GM21360 (cell line): ENCODE data around the gene BTNL9.
"Not testable (repeated sequence)": the region's sequence is repeated elsewhere in the genome, so short reads cannot be mapped to it uniquely, and the experiment has no call there.

Experiments
- ATAC-seq: cut with Tn5 transposase; IDR thresholded peaks from one replicate; pipeline ENCODE4 v1.9.1; 2021; ENCODE audit warnings: mild to moderate bottlenecking, moderate library complexity; ENCODE audit not compliant: unreplicated experiment

Gene BTNL9

DNA sequence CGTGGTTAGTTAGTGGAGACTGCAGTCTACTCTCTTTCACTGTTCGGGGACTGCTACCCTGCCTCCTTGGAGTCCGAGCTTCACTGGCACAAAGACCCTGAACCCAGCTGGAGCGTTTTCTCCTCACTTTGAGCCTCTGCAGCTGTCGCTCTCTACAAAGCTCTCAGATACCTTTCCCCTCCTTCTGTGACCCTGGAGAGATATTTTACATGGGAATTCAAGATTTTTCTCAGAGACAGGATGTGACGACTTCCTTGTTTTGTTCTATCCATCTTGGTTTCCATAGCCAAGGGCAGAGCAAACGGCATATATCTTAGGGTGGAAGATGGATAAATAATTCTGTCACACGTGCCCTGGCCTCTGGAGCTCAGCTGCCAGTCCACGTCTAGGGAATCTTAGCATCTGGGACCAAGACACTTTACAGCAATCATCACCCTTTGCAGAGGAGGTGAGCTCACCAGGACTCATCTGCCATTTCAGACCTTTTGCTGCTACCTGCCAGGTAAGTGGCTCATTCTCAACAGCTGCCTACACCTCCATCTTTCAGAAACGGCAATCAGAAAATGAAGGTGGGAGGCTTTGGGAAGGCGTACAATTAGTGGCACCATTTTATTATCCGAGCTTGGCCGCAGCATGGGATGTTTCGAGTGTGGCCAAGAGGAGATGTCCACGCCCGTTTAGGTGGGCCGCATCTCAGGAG, at the start of gene BTNL9:
Gene BTNL9, plus strand, starts transcription at position 336 of the 700 bp plus-strand sequence. CDS start 5,224 bp downstream, outside the sequence.
- no peak for ATAC-seq

DNA sequence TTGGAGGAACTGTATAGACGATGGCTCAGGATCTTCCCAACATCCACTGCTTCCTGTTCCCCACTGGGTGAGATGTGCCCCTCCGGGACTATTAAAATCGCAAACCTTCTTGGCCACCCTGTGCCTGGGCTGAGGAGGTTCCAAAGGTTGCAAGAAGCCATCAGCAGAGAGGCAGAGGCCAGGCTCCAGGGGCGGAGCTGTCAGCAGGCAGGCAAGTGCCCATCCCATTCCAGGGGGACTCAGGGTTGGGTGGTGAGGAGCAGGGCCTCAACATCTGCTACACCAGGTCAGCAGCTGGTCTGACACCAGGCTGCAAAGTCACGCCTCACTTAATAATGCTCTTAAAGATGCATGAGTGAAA, 49.2 kb upstream of the BTNL9 start:
- peak; percentile 20 for ATAC-seq

DNA sequence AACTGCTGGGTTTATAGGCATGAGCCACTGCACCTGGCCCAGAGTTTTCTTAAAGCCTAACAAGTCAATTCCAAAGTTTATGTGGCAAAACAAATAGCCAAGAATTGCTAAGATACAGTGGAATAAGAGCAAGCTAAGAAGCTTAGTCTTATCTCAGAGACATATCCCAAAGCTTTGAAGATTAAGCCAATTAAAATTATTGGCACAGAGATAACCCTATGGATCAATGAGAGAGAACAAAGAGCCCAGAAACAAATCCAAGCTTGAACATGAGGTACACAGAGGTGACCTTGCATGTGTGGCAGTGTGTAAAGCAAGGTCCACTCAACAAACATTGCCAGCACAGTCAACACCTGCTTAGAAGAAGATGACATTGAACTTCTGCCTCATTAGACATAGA, 38.1 kb upstream of the BTNL9 start:
- ATAC-seq: no peak

DNA sequence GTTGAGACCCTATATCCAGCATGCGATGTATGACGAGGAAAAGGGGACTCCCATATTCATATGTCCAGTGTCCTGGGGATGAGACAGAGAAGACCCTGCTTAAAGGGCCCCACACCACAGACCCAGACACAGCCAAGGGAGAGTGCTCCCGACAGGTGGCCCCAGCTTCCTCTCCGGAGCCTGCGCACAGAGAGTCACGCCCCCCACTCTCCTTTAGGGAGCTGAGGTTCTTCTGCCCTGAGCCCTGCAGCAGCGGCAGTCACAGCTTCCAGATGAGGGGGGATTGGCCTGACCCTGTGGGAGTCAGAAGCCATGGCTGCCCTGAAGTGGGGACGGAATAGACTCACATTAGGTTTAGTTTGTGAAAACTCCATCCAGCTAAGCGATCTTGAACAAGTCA, 34.3 kb upstream of the BTNL9 start:
- no peak for ATAC-seq

DNA sequence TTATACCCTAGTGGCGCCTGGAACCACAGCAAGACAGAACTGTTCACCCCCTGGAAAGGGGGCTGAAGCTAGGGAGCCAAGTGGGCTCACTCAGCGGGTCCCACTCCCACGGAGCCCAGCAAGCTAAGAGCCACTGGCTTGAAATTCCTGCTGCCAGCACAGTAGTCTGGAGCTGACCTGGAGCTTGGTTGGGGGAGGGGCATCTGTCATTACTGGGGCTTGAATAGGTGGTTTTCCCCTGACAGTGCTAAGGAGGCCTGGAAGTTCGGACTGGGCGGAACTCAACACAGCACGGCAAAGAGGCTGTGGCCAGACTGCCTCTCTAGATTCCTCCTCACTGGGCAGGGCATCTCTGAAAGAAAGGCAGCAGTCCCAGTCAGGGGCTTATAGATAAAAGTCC, 31.9 kb upstream of the BTNL9 start:
- no peak for ATAC-seq

DNA sequence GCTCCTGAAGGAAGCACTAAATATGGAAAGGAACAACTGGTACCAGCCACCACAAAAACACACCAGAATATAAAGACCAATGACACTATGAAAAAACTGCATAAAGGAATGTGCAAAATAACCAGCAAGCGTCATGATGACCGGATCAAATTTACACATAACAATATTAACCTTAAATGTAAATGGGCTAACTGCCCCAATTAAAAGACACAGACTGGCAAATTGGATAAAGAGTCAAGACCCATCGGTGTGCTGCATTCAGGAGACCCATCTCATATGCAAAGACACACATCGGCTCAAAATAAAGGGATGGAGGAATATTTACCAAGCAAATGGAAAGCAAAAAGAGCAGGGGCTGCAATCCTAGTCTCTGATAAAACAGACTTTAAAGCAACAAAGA, 30.0 kb upstream of the BTNL9 start:
- not testable (repeated sequence) for ATAC-seq

DNA sequence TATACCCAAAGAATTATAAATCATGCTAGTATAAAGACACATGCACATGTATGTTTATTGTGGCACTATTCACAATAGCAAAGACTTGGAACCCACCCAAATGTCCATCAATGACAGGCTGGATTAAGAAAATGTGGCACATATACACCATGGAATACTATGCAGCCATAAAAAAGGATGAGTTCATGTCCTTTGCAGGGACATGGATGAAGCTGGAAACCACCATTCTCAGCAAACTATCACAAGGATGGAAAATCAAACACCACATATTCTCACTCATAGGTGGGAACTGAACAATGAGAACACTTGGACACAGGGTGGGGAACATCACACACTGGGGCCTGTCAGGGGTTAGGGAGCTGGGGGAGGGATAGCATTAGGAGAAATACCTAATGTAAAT, 25.4 kb upstream of the BTNL9 start:
- ATAC-seq: not testable (repeated sequence)

DNA sequence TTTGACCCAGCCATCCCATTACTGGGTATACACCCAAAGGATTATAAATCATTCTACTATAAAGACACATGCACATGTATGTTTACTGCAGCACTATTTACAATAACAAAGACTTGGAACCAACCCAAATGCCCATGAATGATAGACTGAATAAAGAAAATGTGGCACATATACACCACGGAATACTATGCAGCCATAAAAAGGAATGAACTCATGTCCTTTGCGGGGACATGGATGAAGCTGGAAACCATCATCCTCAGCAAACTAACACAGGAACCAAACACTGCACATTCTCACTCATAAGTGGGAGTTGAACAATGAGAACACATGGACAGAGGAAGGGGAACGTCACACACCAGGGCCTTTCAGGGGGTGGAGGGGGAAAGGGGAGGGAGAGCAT, 22.6 kb upstream of the BTNL9 start:
- not testable (repeated sequence) for ATAC-seq

DNA sequence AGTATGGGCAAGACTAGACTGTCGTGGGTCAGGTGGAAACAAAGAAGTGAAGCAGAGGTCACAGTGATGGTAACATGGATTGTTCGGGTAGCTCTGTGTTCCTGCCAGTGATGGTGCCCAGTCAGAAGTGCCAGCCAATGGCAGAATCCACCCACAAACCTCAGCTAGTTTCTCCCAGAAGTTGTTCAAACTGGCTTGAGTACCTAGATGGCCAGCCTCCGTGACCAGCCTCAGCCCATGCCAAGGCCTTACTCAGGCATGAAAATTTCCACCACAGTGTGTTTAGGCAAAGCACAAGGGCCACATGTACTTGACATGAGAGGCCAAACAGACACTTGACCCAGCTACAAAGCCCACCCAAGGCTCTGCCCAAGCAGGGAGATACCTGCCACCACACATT, 19.4 kb upstream of the BTNL9 start:
- no peak for ATAC-seq

DNA sequence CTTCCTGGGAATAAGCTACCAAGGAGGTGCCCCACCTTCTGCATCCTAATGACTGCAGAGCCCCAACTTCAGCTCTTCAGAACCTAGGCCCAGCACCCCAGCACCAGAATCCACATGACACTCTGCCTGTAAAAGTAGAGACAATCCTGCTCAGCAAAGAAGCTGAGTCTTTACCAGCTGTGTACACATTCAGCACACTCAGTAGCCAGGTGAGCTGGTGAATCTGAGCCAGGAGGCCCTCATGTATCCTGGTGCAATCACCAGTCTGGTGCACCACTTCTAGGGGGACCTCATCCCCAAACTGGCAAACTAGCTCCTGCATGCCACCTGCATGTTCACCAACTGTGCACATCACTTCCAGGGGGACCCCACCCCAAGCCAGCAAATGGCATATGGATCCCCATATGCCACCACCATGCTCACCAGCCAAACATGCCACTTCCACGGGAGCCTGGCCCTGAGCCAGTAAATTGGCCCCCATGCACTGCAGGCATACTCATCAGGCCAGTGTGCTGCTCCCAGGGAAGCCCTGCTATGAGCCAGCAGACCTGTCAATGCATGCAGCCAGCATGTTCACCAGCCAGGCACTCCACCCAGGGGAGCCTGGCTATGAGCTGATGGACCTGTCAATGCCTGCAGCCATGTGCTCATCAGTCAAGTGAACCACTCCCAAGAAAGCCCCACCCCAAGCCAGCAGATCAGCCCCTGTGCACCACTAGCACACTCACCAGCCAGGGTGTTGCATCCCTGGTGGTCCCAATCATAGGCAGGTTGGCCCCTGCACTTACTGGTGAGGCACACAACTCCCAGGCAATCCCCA, 15.6 kb upstream of the BTNL9 start:
- ATAC-seq: no peak

DNA sequence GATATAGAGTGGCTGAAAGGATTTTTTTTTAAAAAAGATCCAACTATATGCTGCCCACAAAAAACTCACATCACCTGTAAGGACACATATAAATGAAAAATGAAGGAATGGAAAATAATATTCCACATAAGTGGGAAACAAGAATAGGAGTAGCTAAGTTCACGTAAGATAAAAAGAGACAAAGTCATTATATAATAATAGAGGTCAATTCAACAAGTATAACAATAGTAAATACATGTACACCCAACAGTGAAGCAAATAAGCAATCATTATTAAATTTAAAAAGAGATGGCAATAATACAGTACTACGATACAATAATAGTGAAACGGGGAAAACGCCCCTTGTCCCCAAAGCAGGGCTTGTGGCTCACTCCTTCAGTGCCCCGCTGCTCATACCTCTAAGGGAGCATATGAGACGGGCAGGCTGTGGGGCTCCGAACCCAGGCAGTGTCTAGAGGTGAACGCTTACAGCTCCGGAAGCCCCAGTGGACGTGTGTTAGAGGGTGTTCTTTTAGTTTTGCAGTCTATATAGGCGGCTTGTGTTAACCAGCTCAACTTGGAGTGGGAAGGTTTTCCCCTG, 12.5 kb upstream of the BTNL9 start:
- ATAC-seq: no peak

DNA sequence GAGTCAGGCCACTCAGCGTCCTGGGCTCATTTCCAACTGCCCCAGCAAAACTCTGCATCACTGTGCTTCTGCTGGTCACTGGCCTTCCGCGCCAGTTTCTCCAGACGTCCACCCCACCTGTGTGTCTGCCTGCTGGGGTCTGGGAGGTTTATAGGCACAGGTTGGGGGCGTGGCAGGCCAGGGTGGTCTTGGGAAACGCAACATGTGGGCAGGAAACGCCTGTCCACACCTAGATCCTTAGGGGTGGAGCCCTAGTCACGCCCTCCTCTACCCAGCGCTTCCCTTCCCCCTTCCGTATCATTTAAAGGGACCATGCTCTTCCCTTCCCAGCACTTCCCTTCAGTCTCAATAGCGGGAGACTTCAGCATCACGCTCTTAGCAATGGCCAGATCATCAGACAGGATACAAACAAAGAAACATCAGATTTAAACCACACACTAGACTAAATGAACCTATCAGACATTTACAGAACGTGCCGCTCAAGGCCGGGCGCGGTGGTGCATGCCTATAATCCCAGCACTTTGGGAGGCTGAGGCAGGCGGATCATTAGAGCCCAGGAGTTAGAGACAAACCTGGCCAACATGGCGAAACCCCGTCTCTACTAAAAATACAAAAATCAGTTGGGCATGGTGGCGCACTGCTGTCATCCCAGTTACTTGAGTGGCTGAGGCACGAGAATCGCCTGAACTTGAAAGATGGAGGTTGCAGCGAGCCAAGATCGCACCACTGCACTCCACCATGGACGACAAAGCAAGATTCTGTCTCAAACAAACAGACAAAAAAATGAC, 11.8 kb upstream of the BTNL9 start:
- no peak for ATAC-seq

DNA sequence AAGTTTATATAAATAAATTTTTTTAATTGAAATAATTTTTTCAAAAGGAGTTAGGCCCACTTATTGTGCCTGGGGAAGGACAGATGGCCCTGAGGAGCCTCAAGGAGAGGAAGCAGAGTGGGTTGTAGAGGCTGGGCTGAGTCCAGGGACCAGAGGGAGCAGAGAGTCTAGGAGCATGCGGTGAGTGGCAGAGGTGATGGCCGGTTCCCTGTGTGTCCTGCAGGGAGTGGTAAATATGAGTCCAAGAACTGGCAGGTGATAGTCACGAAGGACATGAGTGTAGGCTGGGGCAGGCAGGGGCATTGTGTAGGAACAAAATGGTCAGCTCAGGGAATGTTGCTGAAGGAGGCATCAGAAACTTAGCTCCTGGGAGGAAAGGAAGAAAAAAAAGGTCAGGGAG, 8.3 kb upstream of the BTNL9 start:
- no peak for ATAC-seq

DNA sequence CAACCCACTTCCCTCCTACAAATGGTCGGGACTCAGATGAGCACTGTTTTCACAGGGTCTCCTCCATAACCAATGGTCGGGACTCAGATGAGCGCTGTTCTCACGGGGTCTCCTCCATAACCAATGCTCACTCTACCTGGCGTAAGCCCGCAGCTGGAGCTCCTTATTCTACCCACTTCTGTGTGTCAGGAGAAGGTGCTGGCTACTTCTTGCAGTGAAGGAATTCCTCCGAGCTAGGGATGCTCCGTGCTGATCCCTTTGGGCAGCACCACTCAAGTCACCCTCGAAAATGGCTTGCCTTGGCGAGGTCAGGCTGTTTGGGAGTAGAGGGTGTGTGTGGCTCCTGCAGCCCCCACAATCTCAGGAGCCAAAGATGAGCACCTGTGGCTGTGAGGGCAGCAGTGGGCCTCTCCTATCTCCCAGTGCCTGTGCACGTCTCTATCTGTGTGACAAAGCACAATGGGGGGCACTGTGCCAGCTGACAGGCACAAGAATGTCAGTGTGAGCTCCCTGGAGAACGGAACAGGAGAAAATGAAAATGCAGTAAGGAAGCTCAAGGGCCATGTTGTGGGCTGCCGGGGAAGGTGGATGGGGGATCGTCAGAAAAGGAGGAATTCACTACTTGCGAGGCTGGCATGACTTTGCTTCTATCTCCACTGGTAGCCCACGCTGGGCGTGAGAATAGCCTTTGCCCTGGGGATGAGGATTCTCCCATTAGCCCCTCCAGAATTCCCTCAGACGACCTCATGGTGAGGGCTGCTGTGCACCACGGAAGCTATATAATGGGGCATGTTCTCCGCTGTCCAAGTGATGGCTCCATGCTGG, 3.9 kb upstream of the BTNL9 start:
- ATAC-seq: no peak

DNA sequence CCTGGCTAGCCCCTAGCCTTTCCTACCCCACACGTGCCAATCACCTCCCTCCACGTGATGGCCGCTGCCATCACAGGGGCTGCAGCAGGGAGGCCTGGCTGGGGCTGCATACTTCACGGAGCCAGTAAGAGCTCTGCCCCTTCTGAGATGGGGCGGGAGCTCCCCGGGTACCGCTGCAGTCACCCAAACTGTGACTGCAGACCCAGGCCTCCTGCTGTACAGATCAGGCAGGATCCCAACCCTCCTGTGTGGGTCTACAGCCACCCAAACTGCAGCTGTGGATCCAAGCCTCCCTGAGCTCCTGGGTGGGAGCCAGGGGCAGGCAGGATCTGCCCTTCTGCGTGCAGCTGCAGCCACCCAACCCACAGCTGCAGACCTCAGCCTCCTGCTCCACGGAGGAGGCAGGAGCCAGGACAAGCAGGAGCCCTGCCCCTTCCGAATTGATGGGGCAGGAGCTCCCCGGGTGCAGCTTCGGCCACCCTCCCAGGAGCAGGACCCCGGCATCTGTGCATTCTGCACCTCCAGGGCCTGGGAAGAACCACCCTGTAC, 3.2 kb upstream of the BTNL9 start:
- no peak for ATAC-seq

DNA sequence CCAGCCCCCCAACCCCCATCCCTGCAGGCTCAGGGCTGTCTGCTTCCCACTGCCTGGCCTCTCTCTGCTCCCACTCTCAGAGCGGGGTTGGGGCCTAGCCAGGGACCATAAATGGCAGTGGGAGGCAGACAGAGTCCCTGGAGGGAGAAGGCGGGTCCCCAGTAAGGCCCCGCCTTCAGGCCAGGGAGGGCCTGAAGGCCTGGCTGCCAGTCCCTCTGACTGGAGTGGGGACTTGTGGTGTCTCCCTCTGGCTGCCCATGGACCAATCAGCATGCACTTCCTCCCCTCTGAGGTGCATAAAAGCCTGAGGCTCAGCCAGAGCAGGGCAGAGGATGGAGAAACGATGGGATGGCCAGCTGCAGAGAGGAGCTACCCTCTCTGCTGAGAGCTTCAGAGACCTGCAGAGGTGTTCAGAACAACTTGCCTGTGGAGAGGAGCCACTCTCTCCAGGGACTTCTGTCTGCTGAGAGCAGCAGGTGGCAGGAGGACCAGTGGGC, 2.7 kb upstream of the BTNL9 start:
- ATAC-seq: no peak

DNA sequence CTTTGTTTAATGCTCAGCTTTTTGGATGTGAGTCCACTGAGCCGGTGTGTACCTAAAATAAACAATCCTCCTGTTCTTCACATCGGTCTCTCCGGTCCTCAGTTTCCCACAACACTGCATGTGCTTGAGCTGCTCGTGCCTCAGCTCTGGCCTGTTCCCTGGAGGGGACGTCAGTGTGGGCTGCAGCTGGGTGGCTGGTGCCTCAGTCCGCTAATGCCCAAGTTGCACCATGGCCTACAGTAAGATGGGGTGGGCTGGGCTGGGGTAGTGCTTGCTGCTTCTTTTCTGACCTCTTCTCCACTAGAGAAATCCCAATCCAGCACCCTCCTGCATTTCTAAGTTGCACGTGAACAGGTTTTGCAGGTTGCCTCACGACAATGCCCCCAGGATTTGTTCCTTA, 595 bp upstream of the BTNL9 start:
- ATAC-seq: no peak

DNA sequence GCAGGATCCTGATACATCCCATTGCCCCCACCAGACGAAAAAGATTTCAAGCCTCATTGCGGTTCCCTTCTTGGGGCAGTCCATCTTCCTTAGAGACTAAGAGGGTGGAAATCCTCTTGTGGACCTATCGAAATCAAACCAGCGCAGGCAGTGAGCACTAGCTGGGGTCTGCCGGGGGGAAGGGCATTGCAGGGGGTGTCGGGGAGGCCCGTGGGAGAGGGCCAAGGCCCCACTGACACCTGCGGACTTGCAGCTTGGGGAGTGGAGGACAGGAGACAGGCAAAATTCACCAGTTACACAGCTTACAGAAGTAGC, 522 bp downstream of the BTNL9 start:
- ATAC-seq: no peak

DNA sequence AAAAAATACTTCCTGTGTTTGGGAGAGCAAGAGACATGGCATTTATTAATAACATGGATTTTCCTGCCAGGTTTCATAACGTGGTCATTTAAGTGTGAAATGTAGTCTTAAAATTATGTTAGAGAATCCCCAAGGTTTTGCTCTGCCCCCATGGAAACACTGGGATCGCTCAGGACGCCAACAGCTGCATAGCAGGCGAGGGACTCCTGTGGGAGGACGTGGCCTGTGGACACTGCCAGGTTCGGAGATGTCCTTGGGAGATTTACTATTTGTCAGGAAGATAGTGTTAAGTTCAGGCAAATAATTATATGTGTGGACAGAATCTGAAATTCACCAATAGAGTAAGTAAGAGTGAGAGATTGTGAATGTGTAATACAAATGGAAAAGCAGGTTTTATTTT, 977 bp downstream of the BTNL9 start:
- no peak for ATAC-seq

DNA sequence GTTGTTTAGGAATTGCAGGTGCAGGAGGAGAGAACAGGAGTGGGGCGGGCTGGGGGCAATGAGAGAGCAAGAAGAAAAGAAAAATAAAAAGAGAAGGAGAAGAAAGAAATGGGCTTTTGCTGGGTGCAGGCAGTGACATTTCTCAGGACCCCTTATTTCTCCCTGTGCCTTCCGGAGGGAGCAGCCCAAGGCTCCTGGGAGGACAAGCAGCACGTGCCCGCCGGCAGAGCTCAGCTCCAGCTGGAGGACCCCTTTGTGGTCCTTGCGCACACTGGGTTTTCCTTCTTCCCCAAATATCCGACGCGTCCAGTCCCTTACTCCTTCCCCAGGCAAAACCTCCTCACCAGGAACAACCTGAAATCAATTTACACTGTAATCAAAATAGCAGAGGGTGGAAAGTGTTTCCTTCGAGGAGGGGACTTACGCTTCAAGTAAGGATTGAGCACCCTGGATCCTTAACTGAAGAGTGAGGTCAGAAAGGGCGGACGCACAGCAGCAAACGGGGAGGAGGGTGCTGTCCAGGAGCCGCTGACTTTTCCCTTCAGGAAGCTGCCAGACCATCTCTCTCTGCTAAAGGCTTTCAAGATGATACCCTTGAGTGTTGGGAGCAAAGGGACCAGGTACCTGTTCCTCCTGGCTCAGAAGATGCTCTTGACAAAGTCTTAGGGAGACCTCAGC, 2.1 kb downstream of the BTNL9 start:
- no peak for ATAC-seq
